A673 (cell line): ENCODE data around the gene CDH23. TPM values are rescaled to one million over a fixed set of nuclear protein-coding genes. Genes with fewer than 3 reads are reported as not detected.

Source experiments
- BruUV-seq: library from RNA; stranded (reverse); fragments of 400-500 nt; replicated peaks from 2 replicates; lab custom pipeline; 2021; lab: Mats Ljungman, UMichigan
- CTCF ChIA-PET: fragments of 300-600 bp; sonication (Branson Sonifier 250); formaldehyde crosslinking; loops from one replicate; lab custom pipeline; 2022; ENCODE audit warnings: antibody characterized with exemption; lab: Charles Lee
- POLR2A ChIA-PET: fragments of 300-600 bp; sonication (Branson Sonifier 250); formaldehyde crosslinking; loops from one replicate; lab custom pipeline; 2022; ENCODE audit warnings: antibody characterized with exemption; ENCODE audit not compliant: low non-redundant PET; lab: Charles Lee
- DNase-seq: peaks from one replicate; pipeline ENCODE4 v3.0.0-alpha.2; 2015; ENCODE audit warnings: low spot score
- H3K27ac ChIP-seq: fragments of 200-600 bp; sonication (generic); 2 replicates; pipeline ENCODE4 v1.5.1; 2016; ENCODE audit warnings: mixed run types, low read depth, mild to moderate bottlenecking, mixed read lengths, antibody characterized with exemption, low read length; ENCODE audit not compliant: poor library complexity, severe bottlenecking
- H3K27me3 ChIP-seq: fragments of 200-600 bp; sonication (generic); replicated peaks from 2 replicates; pipeline ENCODE4 v1.6.1; 2017; ENCODE audit warnings: mixed run types, low read depth, mild to moderate bottlenecking, mixed read lengths, antibody characterized with exemption, low read length; ENCODE audit not compliant: insufficient read depth, poor library complexity
- H3K36me3 ChIP-seq: fragments of 200-600 bp; sonication (generic); 2 replicates; pipeline ENCODE4 v1.6.1; 2016; ENCODE audit warnings: mixed run types, mild to moderate bottlenecking, mixed read lengths, antibody characterized with exemption, low read length; ENCODE audit not compliant: insufficient read depth, poor library complexity, severe bottlenecking
- H3K4me1 ChIP-seq: fragments of 200-600 bp; sonication (generic); 2 replicates; pipeline ENCODE4 v1.6.1; 2017; ENCODE audit warnings: mixed run types, mild to moderate bottlenecking, mixed read lengths, antibody characterized with exemption, low read length; ENCODE audit not compliant: insufficient read depth, poor library complexity, severe bottlenecking
- H3K4me3 ChIP-seq: fragments of 200-600 bp; sonication (generic); 2 replicates; pipeline ENCODE4 v1.5.1; 2016; ENCODE audit warnings: low read depth, mixed run types, mild to moderate bottlenecking, mixed read lengths, low read length; ENCODE audit not compliant: poor library complexity, severe bottlenecking
- H3K9me3 ChIP-seq: fragments of 200-600 bp; sonication (generic); 2 replicates; pipeline ENCODE4 v1.6.1; 2016; ENCODE audit warnings: mixed run types, low read depth, mild to moderate bottlenecking, mixed read lengths, antibody characterized with exemption, low read length; ENCODE audit not compliant: poor library complexity, severe bottlenecking
- CTCF ChIP-seq: fragments of 300-800, 200-600 bp; sonication (generic); conservative IDR thresholded peaks from 2 replicates; pipeline ENCODE4 v1.5.1; 2017; ENCODE audit warnings: low read depth, mild to moderate bottlenecking, antibody characterized with exemption, low read length, moderate library complexity, mixed read lengths
- EZH2 ChIP-seq: fragments of 200-600 bp; sonication (generic); IDR thresholded peaks from 2 replicates; pipeline ENCODE4 v1.6.1; 2017; ENCODE audit warnings: borderline replicate concordance, low read depth, mild to moderate bottlenecking, mixed read lengths, antibody characterized with exemption, low read length; ENCODE audit not compliant: poor library complexity, severe bottlenecking
- intact Hi-C: fragments of 100-400 bp; cut with micrococcal nuclease; formaldehyde crosslinking; loops from one replicate; pipeline ENCODE4 v1.10.0; 2022; ENCODE audit not compliant: unreplicated experiment
- total RNA-seq: library from RNA; stranded (reverse); gene quantifications from 2 replicates; pipeline ENCODE4 v1.2.3, GENCODE V29; 2021

Gene CDH23
- total RNA-seq, 1 experiment from 2014 or later = 49.7 TPM

GRCh38 chr10:71852355-71852937, 455.7 kb downstream of the CDH23 start:
- ChIA-PET POLR2A (interaction anchor here (0.6 kb wide), 1 partner anchor 498 kb away, joined by 3 read pairs; no protein-coding TSS in a partner anchor), CTCF (no interaction called here)
- Histone ChIP-seq H3K4me3 (no peak overlapping the region), H3K27ac (no peak overlapping the region), H3K27me3 (no peaks in the 10 kb centered on the region), H3K9me3 (no peaks in the 10 kb centered on the region), H3K4me1 (peaks cover 20% of the 10 kb centered on the region), H3K36me3 (no peaks in the 10 kb centered on the region)
- no peak for TF ChIP-seq EZH2
- no peak for TF ChIP-seq CTCF
- DNase-seq = no peak
- no TSS peak for BruUV-seq
- intact Hi-C loops = no loop called here

GRCh38 chr10:71854031-71854430, 457.3 kb downstream of the CDH23 start:
- DNase-seq = no peak
- ChIA-PET CTCF (no interaction called here), POLR2A (no interaction called here)
- Histone ChIP-seq H3K4me3 (no peak overlapping the region), H3K27ac (no peak overlapping the region), H3K9me3 (no peaks in the 10 kb centered on the region), H3K36me3 (no peaks in the 10 kb centered on the region), H3K27me3 (no peaks in the 10 kb centered on the region), H3K4me1 (peaks cover 14% of the 10 kb centered on the region)
- no peak for TF ChIP-seq EZH2
- no peak for TF ChIP-seq CTCF
- intact Hi-C loops = no loop called here
- no TSS peak for BruUV-seq

- CTCF ChIA-PET = no interaction called here
These were observed 459.9 kb downstream of the CDH23 start for GRCh38 chr10:71856619-71857018.

More at GRCh38 chr10:71856619-71857018, 459.9 kb downstream of the CDH23 start:
- no peak for DNase-seq
- Histone ChIP-seq H3K4me1 (peaks cover 18% of the 10 kb centered on the region), H3K27me3 (no peaks in the 10 kb centered on the region), H3K4me3 (no peak overlapping the region), H3K9me3 (no peaks in the 10 kb centered on the region), H3K36me3 (no peaks in the 10 kb centered on the region), H3K27ac (no peak overlapping the region)
- intact Hi-C loops = no loop called here
- no peak for TF ChIP-seq EZH2
- TF ChIP-seq CTCF = no peak
- no TSS peak for BruUV-seq
- POLR2A ChIA-PET = no interaction called here
